ENCODE data around the gene HS6ST2. TPM values are rescaled to one million over a fixed set of nuclear protein-coding genes. Genes with fewer than 3 reads are reported as not detected.

The HS6ST2 gene
- total and polyA plus RNA-seq, 4 donors: under 0.01 to 1.4 (median 0.01) TPM; not detected in 1

DNA sequence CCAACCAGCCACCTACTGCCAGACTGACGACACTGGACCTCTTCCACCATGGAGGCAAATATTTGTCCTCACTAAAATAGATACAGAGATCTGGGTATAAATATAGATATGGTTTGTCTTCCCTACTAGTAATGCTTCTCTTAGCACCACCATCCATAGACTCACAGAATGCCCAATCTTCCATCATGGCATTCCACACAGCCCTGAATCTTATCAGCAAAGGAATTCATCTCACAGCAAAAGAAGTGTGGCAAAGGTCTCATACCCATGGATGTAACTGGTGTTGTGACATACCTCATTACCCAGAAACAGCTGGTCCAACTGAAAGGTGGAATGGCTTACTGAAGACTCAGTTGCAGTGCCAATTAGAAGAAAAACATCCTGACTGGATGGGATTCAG lies 47.2 kb upstream of the HS6ST2 start:
- Histone ChIP-seq H3K27me3 (ENCODE audit: control insufficient read depth in 4 of 4, insufficient read depth in 4 of 4, low read length in 3 of 4) (peaks cover 0 to 5% (median 0%) of the 10 kb centered on the region in 4 donors), H3K9ac (ENCODE audit: low read depth in 1 of 2, low read length in 2 of 2) (no peak overlapping the region), H3K9me3 (ENCODE audit: control insufficient read depth in 4 of 4, low read length in 3 of 4) (peaks cover 0 to 3% (median 0%) of the 10 kb centered on the region in 4 donors), H3K36me3 (ENCODE audit: control insufficient read depth in 4 of 4, insufficient read depth in 3 of 4, low read depth in 1 of 4, low read length in 3 of 4) (no peaks in the 10 kb centered on the region), H3K27ac (ENCODE audit: low read depth in 1 of 2, low read length in 2 of 2) (no peak overlapping the region), H3K4me3 (ENCODE audit: low read depth in 1 of 3, low read length in 3 of 3) (no peak overlapping the region), H3K4me1 (ENCODE audit: control insufficient read depth in 4 of 4, insufficient read depth in 4 of 4, low read length in 3 of 4) (no peaks in the 10 kb centered on the region)
- 81% methylated on average over 1 of the region's 1 CpG for WGBS
- DNase-seq (ENCODE audit: low spot score): no peak
- TF ChIP-seq GABPA (IDR thresholded peaks at IDR 0.05 in 1 of 2, conservative IDR thresholded peaks at IDR 0.05 in 1 of 2): no peak

DNA sequence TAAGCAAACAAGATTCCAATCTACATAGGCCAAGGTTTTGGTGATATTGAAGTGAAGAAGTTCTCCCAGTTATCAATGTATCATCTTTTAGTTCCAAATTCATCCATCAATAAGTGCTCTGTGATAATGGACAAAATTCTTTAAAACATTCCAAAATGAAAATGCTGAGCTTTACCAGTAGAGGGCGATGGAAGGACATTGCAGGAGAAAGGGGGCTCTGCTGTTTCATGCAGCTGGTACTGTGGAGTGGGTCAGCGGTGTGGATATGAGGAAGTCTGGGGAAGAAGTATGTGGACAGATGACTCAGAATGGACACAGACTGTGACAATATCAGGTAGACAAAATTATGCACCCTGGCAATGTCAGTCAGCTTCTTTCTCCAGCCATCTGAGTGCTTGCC lies 46.6 kb upstream of the HS6ST2 start:
- no peak overlapping the region for H3K27ac ChIP-seq (ENCODE audit: low read depth in 1 of 2, low read length in 2 of 2)
- H3K9ac ChIP-seq (ENCODE audit: low read depth in 1 of 2, low read length in 2 of 2): no peak overlapping the region
- peaks cover 0 to 3% (median 0%) of the 10 kb centered on the region in 4 donors for H3K9me3 ChIP-seq (ENCODE audit: control insufficient read depth in 4 of 4, low read length in 3 of 4)
- no peak overlapping the region for H3K4me3 ChIP-seq (ENCODE audit: low read depth in 1 of 3, low read length in 3 of 3)
- no peaks in the 10 kb centered on the region for H3K4me1 ChIP-seq (ENCODE audit: control insufficient read depth in 4 of 4, insufficient read depth in 4 of 4, low read length in 3 of 4)
- TF ChIP-seq FOXA1 (IDR thresholded peaks at IDR 0.05) (no peak), EGR1 (IDR thresholded peaks at IDR 0.05; ENCODE audit: low read depth in 2 of 2) (no peak), RAD21 (IDR thresholded peaks at IDR 0.05) (peak; percentile 43 to 74)
- TF ChIP-seq, protein P1, sequence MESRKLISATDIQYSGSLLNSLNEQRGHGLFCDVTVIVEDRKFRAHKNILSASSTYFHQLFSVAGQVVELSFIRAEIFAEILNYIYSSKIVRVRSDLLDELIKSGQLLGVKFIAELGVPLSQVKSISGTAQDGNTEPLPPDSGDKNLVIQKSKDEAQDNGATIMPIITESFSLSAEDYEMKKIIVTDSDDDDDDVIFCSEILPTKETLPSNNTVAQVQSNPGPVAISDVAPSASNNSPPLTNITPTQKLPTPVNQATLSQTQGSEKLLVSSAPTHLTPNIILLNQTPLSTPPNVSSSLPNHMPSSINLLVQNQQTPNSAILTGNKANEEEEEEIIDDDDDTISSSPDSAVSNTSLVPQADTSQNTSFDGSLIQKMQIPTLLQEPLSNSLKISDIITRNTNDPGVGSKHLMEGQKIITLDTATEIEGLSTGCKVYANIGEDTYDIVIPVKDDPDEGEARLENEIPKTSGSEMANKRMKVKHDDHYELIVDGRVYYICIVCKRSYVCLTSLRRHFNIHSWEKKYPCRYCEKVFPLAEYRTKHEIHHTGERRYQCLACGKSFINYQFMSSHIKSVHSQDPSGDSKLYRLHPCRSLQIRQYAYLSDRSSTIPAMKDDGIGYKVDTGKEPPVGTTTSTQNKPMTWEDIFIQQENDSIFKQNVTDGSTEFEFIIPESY (IDR thresholded peaks at IDR 0.05): no peak
- TF ChIP-seq, protein P2, sequence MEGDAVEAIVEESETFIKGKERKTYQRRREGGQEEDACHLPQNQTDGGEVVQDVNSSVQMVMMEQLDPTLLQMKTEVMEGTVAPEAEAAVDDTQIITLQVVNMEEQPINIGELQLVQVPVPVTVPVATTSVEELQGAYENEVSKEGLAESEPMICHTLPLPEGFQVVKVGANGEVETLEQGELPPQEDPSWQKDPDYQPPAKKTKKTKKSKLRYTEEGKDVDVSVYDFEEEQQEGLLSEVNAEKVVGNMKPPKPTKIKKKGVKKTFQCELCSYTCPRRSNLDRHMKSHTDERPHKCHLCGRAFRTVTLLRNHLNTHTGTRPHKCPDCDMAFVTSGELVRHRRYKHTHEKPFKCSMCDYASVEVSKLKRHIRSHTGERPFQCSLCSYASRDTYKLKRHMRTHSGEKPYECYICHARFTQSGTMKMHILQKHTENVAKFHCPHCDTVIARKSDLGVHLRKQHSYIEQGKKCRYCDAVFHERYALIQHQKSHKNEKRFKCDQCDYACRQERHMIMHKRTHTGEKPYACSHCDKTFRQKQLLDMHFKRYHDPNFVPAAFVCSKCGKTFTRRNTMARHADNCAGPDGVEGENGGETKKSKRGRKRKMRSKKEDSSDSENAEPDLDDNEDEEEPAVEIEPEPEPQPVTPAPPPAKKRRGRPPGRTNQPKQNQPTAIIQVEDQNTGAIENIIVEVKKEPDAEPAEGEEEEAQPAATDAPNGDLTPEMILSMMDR (IDR thresholded peaks at IDR 0.05; ENCODE audit: low read depth, low read length, missing input control): peak; percentile 31
- peaks cover 0 to 5% (median 0%) of the 10 kb centered on the region in 4 donors for H3K27me3 ChIP-seq (ENCODE audit: control insufficient read depth in 4 of 4, insufficient read depth in 4 of 4, low read length in 3 of 4)
- H3K36me3 ChIP-seq (ENCODE audit: control insufficient read depth in 4 of 4, insufficient read depth in 3 of 4, low read depth in 1 of 4, low read length in 3 of 4): no peaks in the 10 kb centered on the region
- no peak for DNase-seq (ENCODE audit: low spot score)
- WGBS: 25% methylated on average over 2 of the region's 2 CpGs

DNA sequence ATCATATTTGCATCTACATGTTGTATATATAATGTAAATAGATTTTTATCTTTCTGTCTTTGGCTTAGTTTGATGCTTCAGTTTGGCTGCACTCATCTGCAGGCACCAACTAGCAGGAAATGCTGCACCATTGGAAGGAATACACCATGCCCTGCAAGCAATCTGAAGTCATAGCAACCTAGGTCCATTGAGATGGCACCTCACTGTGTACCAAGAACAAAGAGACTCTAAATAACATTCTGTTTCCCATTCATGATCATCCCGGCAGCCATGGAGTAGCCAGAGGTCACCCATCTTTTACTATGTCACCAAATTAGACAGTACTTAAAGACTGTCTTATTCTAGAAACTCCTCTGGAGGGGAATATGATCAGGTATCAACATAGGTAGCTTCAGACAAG lies 40.8 kb upstream of the HS6ST2 start:
- Histone ChIP-seq H3K27me3 (ENCODE audit: control insufficient read depth in 4 of 4, insufficient read depth in 4 of 4, low read length in 3 of 4) (peaks cover 0 to 5% (median 0%) of the 10 kb centered on the region in 4 donors), H3K4me1 (ENCODE audit: control insufficient read depth in 4 of 4, insufficient read depth in 4 of 4, low read length in 3 of 4) (no peaks in the 10 kb centered on the region), H3K4me3 (ENCODE audit: low read depth in 1 of 3, low read length in 3 of 3) (no peak overlapping the region), H3K27ac (ENCODE audit: low read depth in 1 of 2, low read length in 2 of 2) (no peak overlapping the region), H3K9me3 (ENCODE audit: control insufficient read depth in 4 of 4, low read length in 3 of 4) (no peaks in the 10 kb centered on the region), H3K9ac (ENCODE audit: low read depth in 1 of 2, low read length in 2 of 2) (no peak overlapping the region), H3K36me3 (ENCODE audit: control insufficient read depth in 4 of 4, insufficient read depth in 3 of 4, low read depth in 1 of 4, low read length in 3 of 4) (no peaks in the 10 kb centered on the region)
- no peak for DNase-seq (ENCODE audit: low spot score)
- WGBS: 87% methylated on average over 1 of the region's 1 CpG
- TF ChIP-seq TAF1 (conservative IDR thresholded peaks at IDR 0.05): no peak
- no peak for TF ChIP-seq YY1 (IDR thresholded peaks at IDR 0.05)
- no peak for TF ChIP-seq FOXA2 (IDR thresholded peaks at IDR 0.05)
- no peak for TF ChIP-seq RXRA (IDR thresholded peaks at IDR 0.05)
- TF ChIP-seq, protein P1 (IDR thresholded peaks at IDR 0.05): no peak
- no peak for TF ChIP-seq GABPA (IDR thresholded peaks at IDR 0.05 in 1 of 2, conservative IDR thresholded peaks at IDR 0.05 in 1 of 2)
- no peak for TF ChIP-seq EGR1 (IDR thresholded peaks at IDR 0.05; ENCODE audit: low read depth in 2 of 2)
- no peak for TF ChIP-seq FOXA1 (IDR thresholded peaks at IDR 0.05)
- TF ChIP-seq, protein P3, sequence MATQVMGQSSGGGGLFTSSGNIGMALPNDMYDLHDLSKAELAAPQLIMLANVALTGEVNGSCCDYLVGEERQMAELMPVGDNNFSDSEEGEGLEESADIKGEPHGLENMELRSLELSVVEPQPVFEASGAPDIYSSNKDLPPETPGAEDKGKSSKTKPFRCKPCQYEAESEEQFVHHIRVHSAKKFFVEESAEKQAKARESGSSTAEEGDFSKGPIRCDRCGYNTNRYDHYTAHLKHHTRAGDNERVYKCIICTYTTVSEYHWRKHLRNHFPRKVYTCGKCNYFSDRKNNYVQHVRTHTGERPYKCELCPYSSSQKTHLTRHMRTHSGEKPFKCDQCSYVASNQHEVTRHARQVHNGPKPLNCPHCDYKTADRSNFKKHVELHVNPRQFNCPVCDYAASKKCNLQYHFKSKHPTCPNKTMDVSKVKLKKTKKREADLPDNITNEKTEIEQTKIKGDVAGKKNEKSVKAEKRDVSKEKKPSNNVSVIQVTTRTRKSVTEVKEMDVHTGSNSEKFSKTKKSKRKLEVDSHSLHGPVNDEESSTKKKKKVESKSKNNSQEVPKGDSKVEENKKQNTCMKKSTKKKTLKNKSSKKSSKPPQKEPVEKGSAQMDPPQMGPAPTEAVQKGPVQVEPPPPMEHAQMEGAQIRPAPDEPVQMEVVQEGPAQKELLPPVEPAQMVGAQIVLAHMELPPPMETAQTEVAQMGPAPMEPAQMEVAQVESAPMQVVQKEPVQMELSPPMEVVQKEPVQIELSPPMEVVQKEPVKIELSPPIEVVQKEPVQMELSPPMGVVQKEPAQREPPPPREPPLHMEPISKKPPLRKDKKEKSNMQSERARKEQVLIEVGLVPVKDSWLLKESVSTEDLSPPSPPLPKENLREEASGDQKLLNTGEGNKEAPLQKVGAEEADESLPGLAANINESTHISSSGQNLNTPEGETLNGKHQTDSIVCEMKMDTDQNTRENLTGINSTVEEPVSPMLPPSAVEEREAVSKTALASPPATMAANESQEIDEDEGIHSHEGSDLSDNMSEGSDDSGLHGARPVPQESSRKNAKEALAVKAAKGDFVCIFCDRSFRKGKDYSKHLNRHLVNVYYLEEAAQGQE (IDR thresholded peaks at IDR 0.05): no peak
- TF ChIP-seq JUND (IDR thresholded peaks at IDR 0.05): no peak
- TF ChIP-seq NR2F2 (IDR thresholded peaks at IDR 0.05): no peak
- TF ChIP-seq, protein P4, sequence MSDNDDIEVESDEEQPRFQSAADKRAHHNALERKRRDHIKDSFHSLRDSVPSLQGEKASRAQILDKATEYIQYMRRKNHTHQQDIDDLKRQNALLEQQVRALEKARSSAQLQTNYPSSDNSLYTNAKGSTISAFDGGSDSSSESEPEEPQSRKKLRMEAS (IDR thresholded peaks at IDR 0.05): no peak
- TF ChIP-seq HNF4A (conservative IDR thresholded peaks at IDR 0.05): no peak
- TF ChIP-seq RAD21 (IDR thresholded peaks at IDR 0.05): no peak
- TF ChIP-seq, protein P5, sequence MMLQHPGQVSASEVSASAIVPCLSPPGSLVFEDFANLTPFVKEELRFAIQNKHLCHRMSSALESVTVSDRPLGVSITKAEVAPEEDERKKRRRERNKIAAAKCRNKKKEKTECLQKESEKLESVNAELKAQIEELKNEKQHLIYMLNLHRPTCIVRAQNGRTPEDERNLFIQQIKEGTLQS (IDR thresholded peaks at IDR 0.05): no peak
- no peak for TF ChIP-seq HNF4G (IDR thresholded peaks at IDR 0.05)
